HG02678 (cell line): ENCODE measurements around the gene TTC28.

Experiments used
- ATAC-seq: cut with Tn5 transposase; IDR thresholded peaks from one replicate; pipeline ENCODE4 v1.9.1; 2021; ENCODE audit warnings: mild to moderate bottlenecking, moderate library complexity; ENCODE audit not compliant: unreplicated experiment

Gene TTC28

GRCh38 chr22:28314959-28315358 lies 364.7 kb downstream of the TTC28 start:
- no peak for ATAC-seq

GRCh38 chr22:28310299-28310698 lies 369.3 kb downstream of the TTC28 start:
- ATAC-seq: no peak

- no peak for ATAC-seq
These were observed 379.9 kb downstream of the TTC28 start for GRCh38 chr22:28299753-28300152.

GRCh38 chr22:28299309-28299708 lies 380.3 kb downstream of the TTC28 start:
- no peak for ATAC-seq

- ATAC-seq: peak; percentile 91
These were observed 382.1 kb downstream of the TTC28 start for GRCh38 chr22:28297504-28297903.

- ATAC-seq: no peak
These were observed 383.2 kb downstream of the TTC28 start for GRCh38 chr22:28296452-28296851.

GRCh38 chr22:28283068-28283654 lies 396.5 kb downstream of the TTC28 start:
- ATAC-seq: no peak

- ATAC-seq: no peak
These were observed 397.1 kb downstream of the TTC28 start for GRCh38 chr22:28282405-28283067.

GRCh38 chr22:28279888-28280287 lies 399.8 kb downstream of the TTC28 start:
- ATAC-seq: no peak

- no peak for ATAC-seq
These were observed 410.4 kb downstream of the TTC28 start for GRCh38 chr22:28269277-28269676.

GRCh38 chr22:28268850-28269249 lies 410.8 kb downstream of the TTC28 start:
- ATAC-seq: no peak

- ATAC-seq: no peak
These were observed 411.5 kb downstream of the TTC28 start for GRCh38 chr22:28268171-28268570.

- ATAC-seq: no peak
These were observed 419.0 kb downstream of the TTC28 start for GRCh38 chr22:28260619-28261018.

- ATAC-seq: no peak
These were observed 419.8 kb downstream of the TTC28 start for GRCh38 chr22:28259774-28260312.

GRCh38 chr22:28254396-28254795 lies 425.2 kb downstream of the TTC28 start:
- no peak for ATAC-seq

- ATAC-seq: no peak
These were observed 427.1 kb downstream of the TTC28 start for GRCh38 chr22:28252539-28252938.

GRCh38 chr22:28250036-28250695 lies 429.5 kb downstream of the TTC28 start:
- no peak for ATAC-seq

GRCh38 chr22:28249402-28249801 lies 430.2 kb downstream of the TTC28 start:
- ATAC-seq: no peak

- ATAC-seq: no peak
These were observed 431.8 kb downstream of the TTC28 start for GRCh38 chr22:28247667-28248363.

- ATAC-seq: no peak
These were observed 432.5 kb downstream of the TTC28 start for GRCh38 chr22:28247136-28247535.

GRCh38 chr22:28246397-28246796 lies 433.2 kb downstream of the TTC28 start:
- no peak for ATAC-seq
